GM19324 (cell line): Measurements from ENCODE around the gene APLN.

Source experiments
- ATAC-seq: cut with Tn5 transposase; IDR thresholded peaks from one replicate; pipeline ENCODE4 v1.9.1; 2021; ENCODE audit warnings: mild to moderate bottlenecking, moderate library complexity; ENCODE audit not compliant: unreplicated experiment, low FRiP score

Gene APLN, protein sequence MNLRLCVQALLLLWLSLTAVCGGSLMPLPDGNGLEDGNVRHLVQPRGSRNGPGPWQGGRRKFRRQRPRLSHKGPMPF

DNA sequence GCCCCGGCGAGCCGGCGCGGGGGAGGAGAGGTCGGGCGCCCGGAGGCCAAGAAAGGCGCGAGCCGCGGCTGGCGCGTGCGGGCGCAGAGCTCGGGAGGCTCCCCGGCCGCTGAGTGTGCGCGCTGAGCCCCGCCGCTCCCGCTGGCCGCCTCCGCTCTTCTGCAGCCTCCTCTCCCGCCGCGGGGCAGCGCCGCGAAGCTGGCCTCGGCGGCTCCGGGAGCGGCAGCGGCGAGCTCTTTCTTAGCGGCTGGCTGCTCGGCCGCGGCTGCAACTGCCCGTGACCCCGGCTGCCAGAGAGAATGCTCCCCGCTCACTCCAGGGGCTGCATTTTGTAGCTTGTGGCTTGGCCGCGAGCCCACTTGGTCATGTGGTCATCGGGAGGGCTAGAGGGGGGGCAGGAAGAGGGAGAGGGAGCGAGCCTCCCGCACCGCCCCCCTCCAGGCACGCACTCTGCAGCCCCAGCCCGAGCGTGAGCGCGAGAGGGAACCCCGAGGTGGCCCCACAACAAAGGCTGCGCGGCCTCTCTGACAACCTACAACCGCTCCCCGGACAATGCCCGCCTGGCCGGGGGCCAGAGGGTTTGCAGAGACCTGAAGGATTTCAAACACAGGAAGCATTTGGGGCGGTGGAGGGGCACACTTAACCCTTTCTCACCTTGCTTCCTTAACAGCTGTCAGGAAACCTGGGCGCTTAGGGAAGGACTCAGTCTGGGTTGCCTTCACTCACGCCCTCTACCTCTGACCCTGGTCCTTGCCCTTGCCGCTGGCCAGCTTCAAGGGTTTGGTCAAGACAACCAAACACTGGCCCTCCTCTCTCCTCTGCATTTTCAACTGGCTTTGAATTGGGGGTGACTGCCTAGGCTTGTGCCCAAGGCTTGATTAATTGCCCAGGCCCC is at the start of gene APLN:
APLN (minus strand) TSS at position 305 of the 895 bp plus-strand sequence. CDS start 326 bp downstream, outside the sequence.
- ATAC-seq, result peak; percentile 34

DNA sequence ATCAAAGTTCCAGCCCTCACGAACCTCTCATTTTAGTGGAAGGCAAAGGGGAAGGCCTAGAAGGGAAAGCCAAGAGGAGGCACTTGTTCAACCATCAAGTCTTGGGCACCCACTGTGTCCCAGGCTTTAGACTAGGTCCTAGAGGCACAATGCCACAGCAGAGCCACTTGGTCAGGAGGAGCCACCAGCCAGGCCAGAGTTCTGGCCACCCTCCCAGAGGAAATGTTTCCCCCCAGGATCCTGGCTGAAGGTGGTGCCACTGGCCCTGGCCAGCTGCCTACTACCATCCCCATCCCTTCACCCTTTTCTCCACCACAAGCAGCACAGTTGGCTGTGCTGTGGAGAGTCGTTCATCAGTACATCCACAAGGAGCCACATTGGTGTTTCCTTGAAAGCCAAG is 49.7 kb upstream of the APLN start:
- ATAC-seq, result no peak

- ATAC-seq, result no peak
Measured at GRCh38 chrX:129701624-129702069, 46.9 kb upstream of the APLN start.

GRCh38 chrX:129700536-129700935 is 45.8 kb upstream of the APLN start:
- ATAC-seq, result no peak

- ATAC-seq, result no peak
Measured at GRCh38 chrX:129698150-129698549, 43.4 kb upstream of the APLN start.

DNA sequence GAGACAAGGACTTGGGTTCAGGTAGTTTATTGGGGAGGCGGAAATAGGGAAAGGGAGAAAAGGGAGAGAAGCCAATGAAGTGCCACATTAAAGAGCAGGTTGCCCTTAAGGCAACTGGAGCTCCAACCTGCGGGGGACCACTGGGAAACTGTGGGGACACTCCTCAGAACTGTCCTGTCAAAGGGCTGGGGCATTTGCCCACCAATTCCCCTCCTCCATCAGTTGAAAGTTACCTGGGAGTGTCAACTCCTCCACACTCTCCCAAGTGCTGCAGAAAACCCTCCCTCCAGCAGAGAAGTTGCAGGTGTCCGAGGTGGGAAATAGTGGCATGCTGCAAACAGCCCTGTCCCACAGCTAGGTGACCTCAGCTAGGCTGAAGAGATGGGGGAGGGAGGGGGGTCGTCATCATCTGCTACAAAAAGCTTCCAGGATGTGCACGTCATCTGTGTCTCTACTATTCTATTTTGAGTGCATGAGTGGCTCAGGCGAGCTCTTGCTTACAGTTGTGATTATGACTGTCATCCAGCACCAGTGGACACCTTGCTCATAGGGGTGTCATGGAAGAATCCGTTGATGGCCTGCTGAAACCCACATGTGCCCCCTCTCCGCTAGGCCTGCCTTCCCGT is 42.6 kb upstream of the APLN start:
- ATAC-seq, result no peak

DNA sequence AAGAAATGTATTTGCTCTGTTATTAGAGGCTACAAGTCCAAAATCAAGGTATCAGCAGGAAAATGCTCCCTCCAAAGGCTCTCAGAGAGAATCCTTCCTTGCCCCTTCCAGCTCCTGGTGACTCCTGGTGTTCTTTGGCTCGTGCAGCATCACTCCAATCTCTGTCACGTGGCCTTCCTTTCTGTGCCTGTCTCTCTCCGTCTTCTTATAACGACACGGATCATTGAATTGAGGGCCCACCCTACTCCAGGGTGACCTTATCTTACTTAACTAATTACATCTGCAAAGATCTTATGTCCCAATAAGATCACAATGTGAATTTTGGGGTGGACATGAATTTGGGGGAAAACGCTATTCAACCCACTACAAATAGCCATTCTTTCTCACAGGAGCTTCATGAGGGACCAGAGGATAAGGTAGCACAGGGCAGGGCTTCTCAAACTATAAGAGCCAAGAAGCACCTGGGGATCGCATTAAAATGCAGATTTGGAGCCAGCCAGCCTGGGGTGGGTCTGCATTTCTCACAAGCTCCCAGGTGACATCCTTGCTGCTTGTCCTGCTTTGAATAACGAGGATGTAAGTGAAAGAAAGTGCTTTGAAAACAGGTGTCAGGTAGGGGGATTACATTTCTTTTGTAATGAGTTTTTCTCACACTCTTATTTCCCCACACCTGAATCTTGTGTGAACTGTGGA is 41.9 kb upstream of the APLN start:
- no peak for ATAC-seq

- no peak for ATAC-seq
Measured at GRCh38 chrX:129695937-129696336, 41.2 kb upstream of the APLN start.

DNA sequence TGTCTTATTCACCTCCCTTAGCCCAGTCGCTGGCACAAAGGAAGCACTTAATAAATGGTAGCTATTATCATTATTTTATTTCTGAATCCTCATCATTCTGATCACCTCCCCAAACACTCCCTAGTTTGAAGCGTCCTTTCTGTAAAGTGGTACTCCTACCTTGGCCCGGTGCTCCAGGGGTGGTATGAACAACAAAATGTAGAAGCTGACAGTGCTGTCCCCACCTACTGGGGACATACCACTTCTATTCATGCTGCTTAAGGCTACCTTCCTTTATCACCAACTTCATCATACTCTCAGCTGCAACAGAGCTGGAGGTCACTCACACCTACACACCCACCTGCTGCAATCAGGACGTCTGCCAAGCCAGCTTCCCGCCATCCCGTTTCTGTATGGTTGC is 40.8 kb upstream of the APLN start:
- ATAC-seq, result no peak

- no peak for ATAC-seq
Measured at GRCh38 chrX:129694805-129695204, 40.0 kb upstream of the APLN start.

DNA sequence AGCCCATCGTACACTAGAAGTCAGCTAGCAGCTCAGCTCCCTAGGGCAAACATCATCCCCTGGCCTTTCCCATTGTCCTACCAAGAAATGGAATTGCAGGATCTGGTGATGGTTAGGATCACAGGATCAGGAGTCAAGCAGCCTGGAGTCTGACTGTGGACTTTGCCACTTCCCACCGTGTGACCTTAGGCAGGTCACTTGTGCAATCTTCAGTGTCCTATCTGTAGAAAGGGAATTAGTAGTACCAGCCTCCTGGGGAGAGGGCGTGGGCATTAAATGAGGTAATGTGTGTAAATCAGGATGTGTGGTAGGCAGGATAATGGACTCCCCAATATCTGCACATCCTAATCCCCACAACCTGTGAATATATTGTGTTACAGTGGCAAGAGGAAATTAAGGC is 38.6 kb upstream of the APLN start:
- no peak for ATAC-seq

DNA sequence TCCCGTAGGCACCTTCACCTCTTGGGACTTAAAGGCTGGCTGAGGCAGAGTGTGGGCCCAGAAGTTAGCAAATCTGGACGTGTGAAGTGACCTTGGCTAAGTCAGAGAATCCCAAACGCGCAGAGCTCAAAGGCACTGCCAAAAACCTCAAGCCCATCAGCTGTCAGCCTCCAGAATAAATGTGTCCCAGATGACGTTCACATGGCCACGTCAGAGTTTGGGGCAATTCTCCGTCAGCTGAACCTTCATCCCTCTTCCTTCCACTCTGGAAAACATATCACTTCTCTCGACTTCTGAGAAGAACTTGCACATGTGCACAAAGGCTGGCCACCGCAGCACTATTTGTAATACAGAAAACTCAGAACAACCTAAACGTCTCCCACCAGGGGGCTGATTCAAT is 35.7 kb upstream of the APLN start:
- no peak for ATAC-seq

DNA sequence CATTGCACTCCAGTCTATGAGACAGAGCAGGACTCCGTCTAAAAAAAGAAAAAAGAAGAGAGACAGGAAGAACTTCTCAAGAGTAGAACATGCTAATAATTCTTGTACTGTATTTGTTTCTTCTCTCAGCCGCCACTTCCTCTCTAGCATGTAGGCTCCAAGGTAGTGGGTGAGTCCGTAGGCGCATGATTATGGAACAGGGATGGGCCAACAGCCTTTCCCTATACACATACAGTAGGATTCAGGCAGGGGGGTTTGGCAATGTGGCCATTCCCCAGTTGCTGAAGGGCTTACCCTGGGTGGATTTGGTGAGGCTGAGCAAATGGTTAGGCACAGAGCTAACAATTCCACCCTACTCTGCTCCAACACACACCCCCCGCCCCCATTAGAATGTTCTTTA is 35.0 kb upstream of the APLN start:
- no peak for ATAC-seq

- ATAC-seq, result no peak
Measured at GRCh38 chrX:129688097-129688496, 33.3 kb upstream of the APLN start.

GRCh38 chrX:129686422-129686948 is 31.7 kb upstream of the APLN start:
- no peak for ATAC-seq

- no peak for ATAC-seq
Measured at GRCh38 chrX:129682979-129683378, 28.2 kb upstream of the APLN start.

GRCh38 chrX:129679901-129680300 is 25.1 kb upstream of the APLN start:
- no peak for ATAC-seq

DNA sequence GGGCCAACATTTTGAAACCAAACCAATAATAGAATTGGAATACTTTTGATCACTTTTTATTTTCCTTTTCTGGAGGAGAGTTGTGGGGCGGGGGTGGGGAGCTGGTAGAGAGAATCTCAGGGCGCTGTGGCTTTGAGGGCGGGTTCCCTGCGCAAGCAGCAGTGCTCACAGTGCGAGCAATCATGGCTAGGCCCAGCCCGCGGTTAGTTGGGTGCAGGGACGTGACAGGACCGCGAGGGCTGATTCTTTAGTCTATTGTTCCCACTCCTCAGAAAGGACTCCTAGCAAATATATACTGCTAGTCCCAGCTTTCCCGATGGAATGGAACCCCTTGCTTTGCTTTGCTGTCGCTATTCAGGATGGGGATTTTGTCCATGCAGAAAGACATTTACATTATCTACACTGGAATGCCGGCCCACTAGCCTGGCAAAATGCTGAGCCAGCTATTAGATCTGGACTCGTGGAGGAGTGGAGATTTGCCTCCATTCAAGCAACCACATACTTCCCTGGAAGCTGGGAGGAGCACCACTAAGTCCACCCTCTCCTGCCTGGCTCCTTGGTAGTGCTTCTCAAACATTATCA is 23.9 kb upstream of the APLN start:
- no peak for ATAC-seq

DNA sequence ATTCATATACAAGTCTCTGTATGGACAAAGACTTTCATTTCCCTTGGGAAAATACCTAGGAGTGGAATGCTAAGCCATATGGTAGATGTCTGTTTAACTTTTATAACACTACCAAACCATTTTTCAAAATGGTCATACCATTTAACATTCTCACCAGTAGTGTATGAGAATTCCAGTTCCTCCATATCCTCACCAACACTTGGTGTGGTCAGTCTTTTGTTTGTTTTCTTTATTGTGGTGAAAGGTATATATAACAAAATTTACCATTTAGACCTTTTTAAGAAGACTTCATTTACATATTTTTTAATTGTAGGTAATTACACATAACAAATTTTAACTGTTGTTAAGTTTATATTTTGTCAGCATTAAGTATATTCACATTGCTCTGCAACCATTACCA is 12.7 kb upstream of the APLN start:
- no peak for ATAC-seq

DNA sequence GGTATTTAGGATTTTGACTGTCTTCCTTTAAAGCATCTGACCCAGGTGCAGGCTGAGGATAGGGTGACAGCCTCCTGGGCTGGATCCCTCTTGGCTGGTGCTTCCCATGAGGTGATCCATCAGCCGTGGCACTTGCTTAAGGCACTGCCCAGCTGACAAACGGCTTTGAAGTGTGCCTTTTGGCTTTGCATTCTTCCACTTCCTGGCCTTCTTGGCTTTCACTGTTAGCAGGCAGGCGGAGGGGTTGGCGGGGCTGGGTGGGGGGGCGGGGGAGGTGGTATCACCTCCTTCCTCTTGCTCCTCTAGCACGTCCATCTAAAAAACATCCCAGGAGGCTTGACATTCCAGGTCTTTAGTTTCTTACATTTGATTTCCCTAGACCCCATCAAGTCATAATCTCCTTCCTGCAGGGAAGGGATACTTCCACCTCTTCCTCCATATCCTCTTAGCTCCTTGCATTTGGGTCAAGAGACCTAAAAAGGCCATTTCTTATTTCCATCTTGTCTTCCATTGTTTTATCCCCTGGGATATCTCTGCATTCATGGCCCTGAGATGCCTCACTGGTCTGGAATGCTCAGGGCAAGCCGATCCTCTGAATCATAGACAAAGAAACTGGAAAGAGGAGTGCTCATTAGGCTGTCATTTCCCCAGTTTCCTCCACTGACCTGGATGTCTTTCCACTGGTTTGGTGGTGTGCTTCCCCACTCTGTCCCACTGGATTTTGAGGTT is 11.3 kb upstream of the APLN start:
- ATAC-seq, result no peak
